ENCODE data around the gene PTPA.
A peak's percentile ranks its signal among the peaks of the same experiment; 100 is the strongest.

The PTPA gene

DNA sequence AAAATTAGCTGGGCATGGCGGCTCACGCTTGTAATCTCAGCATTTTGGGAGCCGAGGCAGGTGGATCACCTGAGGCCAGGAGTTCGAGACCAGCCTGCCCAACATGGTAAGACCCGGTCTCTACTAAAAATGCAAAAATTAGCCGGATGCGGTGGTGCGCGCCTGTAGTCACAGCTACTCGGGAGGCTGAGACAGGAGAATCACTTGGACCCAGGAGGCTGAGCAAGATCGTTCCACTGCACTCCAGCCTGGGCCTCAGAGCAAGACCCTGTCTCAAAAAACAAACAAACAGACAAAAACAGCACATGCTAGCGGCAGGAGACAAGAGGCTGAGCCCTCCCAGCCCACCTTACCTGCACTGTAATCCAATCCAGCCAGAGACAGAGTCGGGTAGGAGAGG, 31.4 kb upstream of the PTPA start:
- Histone ChIP-seq H3K4me3 (ENCODE audit: low read length in 2 of 2) (peak overlapping the region; percentile 65 to 77), H4K8ac (ENCODE audit: low read depth, low read length) (no peak overlapping the region)
- no CpG with 5 or more reads among the region's 13 CpGs for WGBS, 2 donors (ENCODE audit: extremely low coverage in 2 of 2, insufficient read length in 2 of 2, insufficient replicate concordance in 1 of 2)

DNA sequence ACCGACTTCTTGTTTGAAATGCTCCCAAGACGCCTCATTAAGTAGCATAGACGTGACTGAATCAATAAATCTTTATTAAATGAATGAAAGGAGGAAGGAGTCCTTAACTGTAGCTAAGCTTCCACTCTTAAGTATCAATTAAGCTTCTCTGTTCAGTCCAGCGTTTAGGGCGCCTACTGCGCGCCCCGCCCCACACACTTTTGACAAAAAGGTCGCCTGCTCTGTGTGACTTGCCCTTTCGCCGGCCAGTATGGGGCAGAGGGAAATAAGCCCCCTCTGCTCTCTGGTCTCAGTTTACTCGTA, 31.0 kb upstream of the PTPA start:
- Histone ChIP-seq H2BK12ac (ENCODE audit: low read length) (no peak overlapping the region), H4K8ac (ENCODE audit: low read depth, low read length) (no peak overlapping the region), H3K27me3 (ENCODE audit: control insufficient read depth in 3 of 3, insufficient read depth in 3 of 3, low read depth in 1 of 3, low read length in 3 of 3) (no peaks in the 10 kb centered on the region), H2AK5ac (ENCODE audit: low read depth, low read length) (no peak overlapping the region), H3K9me3 (replicated peaks in 1 of 2; ENCODE audit: control insufficient read depth in 2 of 2, insufficient read depth in 1 of 2, low read depth in 1 of 2, low read length in 2 of 2) (no peaks in the 10 kb centered on the region), H3K4me2 (ENCODE audit: insufficient read depth, low read length, poor library complexity, severe bottlenecking) (peak overlapping the region; percentile 63), H3K79me1 (ENCODE audit: low read depth, low read length) (peaks cover 10% of the 10 kb centered on the region), H2AFZ (ENCODE audit: low read length) (peak overlapping the region; percentile 86), H2BK5ac (ENCODE audit: low read length) (no peak overlapping the region), H3K14ac (ENCODE audit: low read length) (no peak overlapping the region), H4K91ac (ENCODE audit: low read depth, low read length, poor library complexity) (no peak overlapping the region), H3K9ac (ENCODE audit: low read depth, low read length, poor library complexity) (peak overlapping the region; percentile 60), H2BK15ac (ENCODE audit: low read length) (no peak overlapping the region), H3K4ac (ENCODE audit: low read length) (no peak overlapping the region), H3K36me3 (replicated peaks in 1 of 2; ENCODE audit: control insufficient read depth in 2 of 2, insufficient read depth in 2 of 2, low read length in 2 of 2) (peaks cover 5 to 21% of the 10 kb centered on the region in 2 donors), H3K27ac (replicated peaks; ENCODE audit: low read length) (peak overlapping the region; percentile 11), H3K23ac (ENCODE audit: low read depth, low read length, poor library complexity) (no peak overlapping the region), H3K4me1 (ENCODE audit: control insufficient read depth in 2 of 2, insufficient read depth in 1 of 2, low read depth in 1 of 2, low read length in 2 of 2) (peaks cover 0 to 8% of the 10 kb centered on the region in 2 donors), H3K4me3 (ENCODE audit: low read length in 2 of 2) (peak overlapping the region; percentile 77 to 90), H3K18ac (ENCODE audit: low read length) (peak overlapping the region; percentile 5), H2BK120ac (ENCODE audit: low read depth, low read length) (no peak overlapping the region)
- no peak for DNase-seq (ENCODE audit: low spot score)
- WGBS, 2 donors (ENCODE audit: extremely low coverage in 2 of 2, insufficient read length in 2 of 2, insufficient replicate concordance in 1 of 2): no CpG with 5 or more reads among the region's 12 CpGs

More for the DNA sequence above, 31.4 kb upstream of the PTPA start:
- peaks cover under 1 to 17% of the 10 kb centered on the region in 2 donors for H3K36me3 ChIP-seq (replicated peaks in 1 of 2; ENCODE audit: control insufficient read depth in 2 of 2, insufficient read depth in 2 of 2, low read length in 2 of 2)
- no peak overlapping the region for H3K18ac ChIP-seq (ENCODE audit: low read length)
- no peak overlapping the region for H2AK5ac ChIP-seq (ENCODE audit: low read depth, low read length)
- H3K9ac ChIP-seq (ENCODE audit: low read depth, low read length, poor library complexity): no peak overlapping the region
- H4K91ac ChIP-seq (ENCODE audit: low read depth, low read length, poor library complexity): no peak overlapping the region
- no peak overlapping the region for H2BK5ac ChIP-seq (ENCODE audit: low read length)
- no peak overlapping the region for H3K27ac ChIP-seq (replicated peaks; ENCODE audit: low read length)
- peak overlapping the region; percentile 63 for H3K4me2 ChIP-seq (ENCODE audit: insufficient read depth, low read length, poor library complexity, severe bottlenecking)
- no peak overlapping the region for H2BK15ac ChIP-seq (ENCODE audit: low read length)
- peaks cover 0 to 8% of the 10 kb centered on the region in 2 donors for H3K4me1 ChIP-seq (ENCODE audit: control insufficient read depth in 2 of 2, insufficient read depth in 1 of 2, low read depth in 1 of 2, low read length in 2 of 2)
- no peak for DNase-seq (ENCODE audit: low spot score)
- no peaks in the 10 kb centered on the region for H3K27me3 ChIP-seq (ENCODE audit: control insufficient read depth in 3 of 3, insufficient read depth in 3 of 3, low read depth in 1 of 3, low read length in 3 of 3)
- H3K23ac ChIP-seq (ENCODE audit: low read depth, low read length, poor library complexity): no peak overlapping the region
- H2BK12ac ChIP-seq (ENCODE audit: low read length): no peak overlapping the region
- H3K4ac ChIP-seq (ENCODE audit: low read length): no peak overlapping the region
- peaks cover 10% of the 10 kb centered on the region for H3K79me1 ChIP-seq (ENCODE audit: low read depth, low read length)
- no peaks in the 10 kb centered on the region for H3K9me3 ChIP-seq (replicated peaks in 1 of 2; ENCODE audit: control insufficient read depth in 2 of 2, insufficient read depth in 1 of 2, low read depth in 1 of 2, low read length in 2 of 2)
- no peak overlapping the region for H2BK120ac ChIP-seq (ENCODE audit: low read depth, low read length)
- no peak overlapping the region for H3K14ac ChIP-seq (ENCODE audit: low read length)
- H2AFZ ChIP-seq (ENCODE audit: low read length): peak overlapping the region; percentile 86

- WGBS, 2 donors (ENCODE audit: extremely low coverage in 2 of 2, insufficient read length in 2 of 2, insufficient replicate concordance in 1 of 2): no CpG with 5 or more reads among the region's 70 CpGs
- Histone ChIP-seq H3K4me1 (ENCODE audit: control insufficient read depth in 2 of 2, insufficient read depth in 1 of 2, low read depth in 1 of 2, low read length in 2 of 2) (peaks cover 0 to 8% of the 10 kb centered on the region in 2 donors), H4K91ac (ENCODE audit: low read depth, low read length, poor library complexity) (no peak within 1 kb of the TSS), H3K27ac (replicated peaks; ENCODE audit: low read length) (peak within 1 kb of the TSS; percentile 71), H4K8ac (ENCODE audit: low read depth, low read length) (no peak within 1 kb of the TSS), H2AFZ (ENCODE audit: low read length) (peak within 1 kb of the TSS; percentile 97), H3K4me2 (ENCODE audit: insufficient read depth, low read length, poor library complexity, severe bottlenecking) (peak within 1 kb of the TSS; percentile 88), H3K4ac (ENCODE audit: low read length) (peak within 1 kb of the TSS; percentile 93), H3K14ac (ENCODE audit: low read length) (peak within 1 kb of the TSS; percentile 39), H3K9me3 (replicated peaks in 1 of 2; ENCODE audit: control insufficient read depth in 2 of 2, insufficient read depth in 1 of 2, low read depth in 1 of 2, low read length in 2 of 2) (no peaks in the 10 kb centered on the region), H2BK12ac (ENCODE audit: low read length) (no peak within 1 kb of the TSS), H3K18ac (ENCODE audit: low read length) (peak within 1 kb of the TSS; percentile 98), H3K23ac (ENCODE audit: low read depth, low read length, poor library complexity) (peak within 1 kb of the TSS; percentile 82), H2BK120ac (ENCODE audit: low read depth, low read length) (peak within 1 kb of the TSS; percentile 57), H3K9ac (ENCODE audit: low read depth, low read length, poor library complexity) (peak within 1 kb of the TSS; percentile 96), H3K4me3 (ENCODE audit: low read length in 2 of 2) (peak within 1 kb of the TSS; percentile 77 to 90), H2AK5ac (ENCODE audit: low read depth, low read length) (peak within 1 kb of the TSS; percentile 95), H3K79me1 (ENCODE audit: low read depth, low read length) (peaks cover 10% of the 10 kb centered on the region), H2BK5ac (ENCODE audit: low read length) (peak within 1 kb of the TSS; percentile 91), H2BK15ac (ENCODE audit: low read length) (no peak within 1 kb of the TSS), H3K27me3 (ENCODE audit: control insufficient read depth in 3 of 3, insufficient read depth in 3 of 3, low read depth in 1 of 3, low read length in 3 of 3) (no peaks in the 10 kb centered on the region), H3K36me3 (replicated peaks in 1 of 2; ENCODE audit: control insufficient read depth in 2 of 2, insufficient read depth in 2 of 2, low read length in 2 of 2) (peaks cover 10 to 26% of the 10 kb centered on the region in 2 donors)
- DNase-seq (ENCODE audit: low spot score): peak; percentile 99
Observed at GRCh38 chr9:129080601-129081387, 30.4 kb upstream of the PTPA start, which contains the start of gene DOLPP1. DOLPP1 (plus strand) TSS chr9:129081111; CDS start chr9:129081132, 21 bp downstream.

DNA sequence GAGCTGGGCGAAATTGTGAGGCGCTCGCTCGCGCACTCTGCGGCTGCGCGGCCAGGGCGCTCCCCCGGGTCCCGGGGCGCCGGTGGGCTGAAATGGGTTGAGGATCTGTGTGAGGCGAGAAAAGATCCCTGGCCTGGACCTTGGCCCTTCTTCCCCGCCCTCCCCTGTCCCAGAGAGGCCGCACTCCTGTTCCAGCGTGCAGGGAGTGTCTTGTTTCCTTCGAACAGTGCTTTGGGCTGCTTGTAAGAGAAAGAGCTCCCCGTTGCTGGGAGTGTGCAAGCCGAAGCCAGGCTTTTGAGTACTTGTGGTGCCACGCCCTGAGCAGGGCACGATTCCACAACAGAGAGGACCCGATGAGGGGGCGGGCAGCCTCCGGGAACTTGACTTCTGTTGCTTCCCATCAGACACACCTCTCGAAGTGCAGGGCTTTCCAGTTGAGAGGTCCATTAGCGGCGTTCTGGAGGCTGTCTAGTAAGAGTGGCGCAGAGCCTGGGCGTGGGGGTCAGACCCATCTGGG, 29.8 kb upstream of the PTPA start:
- Histone ChIP-seq H4K8ac (ENCODE audit: low read depth, low read length) (no peak overlapping the region), H3K4me1 (ENCODE audit: control insufficient read depth in 2 of 2, insufficient read depth in 1 of 2, low read depth in 1 of 2, low read length in 2 of 2) (peaks cover 0 to 8% of the 10 kb centered on the region in 2 donors), H3K4me2 (ENCODE audit: insufficient read depth, low read length, poor library complexity, severe bottlenecking) (peak overlapping the region; percentile 88), H3K9ac (ENCODE audit: low read depth, low read length, poor library complexity) (peak overlapping the region; percentile 96), H3K18ac (ENCODE audit: low read length) (peak overlapping the region; percentile 98), H3K27me3 (ENCODE audit: control insufficient read depth in 3 of 3, insufficient read depth in 3 of 3, low read depth in 1 of 3, low read length in 3 of 3) (no peaks in the 10 kb centered on the region), H2AK5ac (ENCODE audit: low read depth, low read length) (peak overlapping the region; percentile 95), H3K27ac (replicated peaks; ENCODE audit: low read length) (peak overlapping the region; percentile 63), H2AFZ (ENCODE audit: low read length) (peak overlapping the region; percentile 97), H2BK15ac (ENCODE audit: low read length) (no peak overlapping the region), H3K79me1 (ENCODE audit: low read depth, low read length) (peaks cover 10% of the 10 kb centered on the region), H4K91ac (ENCODE audit: low read depth, low read length, poor library complexity) (no peak overlapping the region), H2BK5ac (ENCODE audit: low read length) (peak overlapping the region; percentile 91), H2BK120ac (ENCODE audit: low read depth, low read length) (peak overlapping the region; percentile 57), H3K9me3 (replicated peaks in 1 of 2; ENCODE audit: control insufficient read depth in 2 of 2, insufficient read depth in 1 of 2, low read depth in 1 of 2, low read length in 2 of 2) (no peaks in the 10 kb centered on the region), H3K23ac (ENCODE audit: low read depth, low read length, poor library complexity) (peak overlapping the region; percentile 82), H3K14ac (ENCODE audit: low read length) (peak overlapping the region; percentile 39), H3K4ac (ENCODE audit: low read length) (peak overlapping the region; percentile 93), H3K4me3 (ENCODE audit: low read length in 2 of 2) (peak overlapping the region; percentile 77 to 79), H3K36me3 (replicated peaks in 1 of 2; ENCODE audit: control insufficient read depth in 2 of 2, insufficient read depth in 2 of 2, low read length in 2 of 2) (peaks cover 16 to 33% of the 10 kb centered on the region in 2 donors), H2BK12ac (ENCODE audit: low read length) (no peak overlapping the region)
- no CpG with 5 or more reads among the region's 30 CpGs for WGBS, 2 donors (ENCODE audit: extremely low coverage in 2 of 2, insufficient read length in 2 of 2, insufficient replicate concordance in 1 of 2)
- no peak for DNase-seq (ENCODE audit: low spot score)
